ENCODE results near the gene ATRNL1.

Gene ATRNL1

GRCh38 chr10:115662422-115662821, 569.3 kb downstream of the ATRNL1 start:
- Histone ChIP-seq H3K27me3 (ENCODE audit: control insufficient read depth, insufficient read depth, low read length) (no peaks in the 10 kb centered on the region), H3K79me2 (no peaks in the 10 kb centered on the region)

GRCh38 chr10:115665549-115665948, 572.4 kb downstream of the ATRNL1 start:
- Histone ChIP-seq H3K36me3 (ENCODE audit: control insufficient read depth, insufficient read depth, low read length) (no peaks in the 10 kb centered on the region), H3K4me3 (ENCODE audit: low read depth, low read length) (no peak overlapping the region), H3K4me1 (no peaks in the 10 kb centered on the region)

More at GRCh38 chr10:115662422-115662821, 569.3 kb downstream of the ATRNL1 start:
- H3K36me3 ChIP-seq (ENCODE audit: control insufficient read depth, insufficient read depth, low read length), result no peaks in the 10 kb centered on the region
- H3K9ac ChIP-seq, result no peak overlapping the region
- no peak for TF ChIP-seq CTCF (IDR thresholded peaks at IDR 0.05)
- no peak overlapping the region for H2AFZ ChIP-seq
- H3K4me3 ChIP-seq (ENCODE audit: low read depth, low read length), result no peak overlapping the region
- no peak overlapping the region for H3K27ac ChIP-seq
- H3K4me2 ChIP-seq (ENCODE audit: low read length), result no peak overlapping the region
- H3K9me3 ChIP-seq (ENCODE audit: control insufficient read depth, low read length), result no peaks in the 10 kb centered on the region
- no peaks in the 10 kb centered on the region for H3K4me1 ChIP-seq

GRCh38 chr10:115674496-115674895, 581.3 kb downstream of the ATRNL1 start:
- Histone ChIP-seq H3K36me3 (ENCODE audit: control insufficient read depth, insufficient read depth, low read length) (no peaks in the 10 kb centered on the region), H2AFZ (no peak overlapping the region), H3K79me2 (no peaks in the 10 kb centered on the region), H3K9me3 (ENCODE audit: control insufficient read depth, low read length) (no peaks in the 10 kb centered on the region), H3K4me3 (ENCODE audit: low read depth, low read length) (no peak overlapping the region), H3K4me2 (ENCODE audit: low read length) (no peak overlapping the region), H3K4me1 (no peaks in the 10 kb centered on the region), H3K27me3 (ENCODE audit: control insufficient read depth, insufficient read depth, low read length) (no peaks in the 10 kb centered on the region), H3K27ac (no peak overlapping the region), H3K9ac (no peak overlapping the region)
- TF ChIP-seq CTCF (IDR thresholded peaks at IDR 0.05), result no peak

More at GRCh38 chr10:115665549-115665948, 572.4 kb downstream of the ATRNL1 start:
- Histone ChIP-seq H2AFZ (peak overlapping the region; percentile 2), H3K4me2 (ENCODE audit: low read length) (no peak overlapping the region), H3K9me3 (ENCODE audit: control insufficient read depth, low read length) (no peaks in the 10 kb centered on the region), H3K79me2 (no peaks in the 10 kb centered on the region), H3K27me3 (ENCODE audit: control insufficient read depth, insufficient read depth, low read length) (no peaks in the 10 kb centered on the region), H3K9ac (no peak overlapping the region), H3K27ac (no peak overlapping the region)
- no peak for TF ChIP-seq CTCF (IDR thresholded peaks at IDR 0.05)

GRCh38 chr10:115696747-115697146, 603.6 kb downstream of the ATRNL1 start:
- Histone ChIP-seq H3K27me3 (ENCODE audit: control insufficient read depth, insufficient read depth, low read length) (no peaks in the 10 kb centered on the region), H3K9me3 (ENCODE audit: control insufficient read depth, low read length) (no peaks in the 10 kb centered on the region), H3K4me3 (ENCODE audit: low read depth, low read length) (no peak overlapping the region), H3K4me2 (ENCODE audit: low read length) (no peak overlapping the region), H2AFZ (peak overlapping the region; percentile 26), H3K27ac (no peak overlapping the region), H3K4me1 (no peaks in the 10 kb centered on the region), H3K36me3 (ENCODE audit: control insufficient read depth, insufficient read depth, low read length) (no peaks in the 10 kb centered on the region), H3K9ac (no peak overlapping the region), H3K79me2 (no peaks in the 10 kb centered on the region)
- TF ChIP-seq CTCF (IDR thresholded peaks at IDR 0.05), result no peak

GRCh38 chr10:115706026-115706425, 612.9 kb downstream of the ATRNL1 start:
- Histone ChIP-seq H3K4me1 (peaks cover 8% of the 10 kb centered on the region), H3K9me3 (ENCODE audit: control insufficient read depth, low read length) (no peaks in the 10 kb centered on the region), H3K4me2 (ENCODE audit: low read length) (no peak overlapping the region), H3K36me3 (ENCODE audit: control insufficient read depth, insufficient read depth, low read length) (no peaks in the 10 kb centered on the region), H3K4me3 (ENCODE audit: low read depth, low read length) (no peak overlapping the region), H3K79me2 (no peaks in the 10 kb centered on the region), H3K9ac (no peak overlapping the region), H3K27me3 (ENCODE audit: control insufficient read depth, insufficient read depth, low read length) (no peaks in the 10 kb centered on the region), H3K27ac (no peak overlapping the region), H2AFZ (peak overlapping the region; percentile 58)
- TF ChIP-seq CTCF (IDR thresholded peaks at IDR 0.05), result no peak

Measured in parathyroid adenoma (tissue), 2 donors.